HepG2 (cell line): ENCODE data around the gene IPO8. TPM values are rescaled to one million over a fixed set of nuclear protein-coding genes. Genes with fewer than 3 reads are reported as not detected.
A peak's percentile ranks its signal among the peaks of the same experiment; 100 is the strongest.

Source experiments
- ATAC-seq: fragments of 200-7000 bp; cut with Tn5 transposase; 3 replicates; pipeline ENCODE4 v1.9.1; 2020; ENCODE audit warnings: mild to moderate bottlenecking, moderate library complexity
- BruUV-seq: library from RNA; stranded (reverse); fragments of 400-500 nt; replicated peaks from 2 replicates; lab custom pipeline; 2021; lab: Mats Ljungman, UMichigan
- CTCF ChIA-PET: fragments of 300-600 bp; formaldehyde crosslinking; extraction: SDS; loops from one replicate; lab custom pipeline; 2021; ENCODE audit warnings: low total read pairs, inconsistent platforms, low intra/inter-chr PET ratio; lab: Yijun Ruan, JAX
- POLR2A ChIA-PET: fragments of 350-600 bp; sonication (Branson Sonifier 250); formaldehyde crosslinking; loops from one replicate; lab custom pipeline; 2020; ENCODE audit warnings: antibody characterized with exemption, inconsistent platforms; lab: Yijun Ruan, JAX
- DNase-seq: peaks from one replicate; pipeline ENCODE4 v3.0.0-alpha.2; 2015; ENCODE audit warnings: low spot score
- FAIRE-seq: peaks from 3 replicates; lab custom pipeline; 2011; peaks lifted over from hg19 to GRCh38; lab: Jason Lieb, UNC
- H2AFZ ChIP-seq: one replicate; pipeline ENCODE4 v1.6.1; 2011; ENCODE audit warnings: low read length, inconsistent platforms
- H3K27ac ChIP-seq: fragments of 300-600 bp; 3 replicates; pipeline ENCODE4 v1.8.0; 2011; ENCODE audit warnings: mixed run types, mild to moderate bottlenecking, mixed read lengths, low read length, inconsistent platforms; ENCODE audit not compliant: insufficient read depth; ENCODE audit errors: extremely low read length
- H3K27me3 ChIP-seq, 2 experiments: fragments of 200-600 bp in 1 of 2; 2 replicates in 1 of 2; 3 replicates in 1 of 2; pipeline versions ENCODE4 v1.6.0 to v1.8.0; 2011; ENCODE audit warnings: low read length in 2 of 2, mild to moderate bottlenecking in 2 of 2, moderate library complexity in 2 of 2, inconsistent platforms in 1 of 2; ENCODE audit not compliant: insufficient read depth in 2 of 2, control insufficient read depth in 1 of 2
- H3K36me3 ChIP-seq, 2 experiments: fragments of 200-600 bp in 1 of 2; replicated peaks in 1 of 2; 2 replicates in 1 of 2; 3 replicates in 1 of 2; pipeline versions ENCODE4 v1.5.1 to v1.8.0; 2011; ENCODE audit warnings: low read length in 2 of 2, inconsistent platforms in 1 of 2; ENCODE audit not compliant: insufficient read depth in 2 of 2, control insufficient read depth in 1 of 2
- H3K4me1 ChIP-seq: 2 replicates; pipeline ENCODE4 v1.5.1; 2012; ENCODE audit warnings: low read length, inconsistent platforms; ENCODE audit not compliant: insufficient read depth
- H3K4me2 ChIP-seq: 2 replicates; pipeline ENCODE4 v1.6.0; 2011; ENCODE audit warnings: low read depth, low read length, inconsistent platforms
- H3K4me3 ChIP-seq, 3 experiments: fragments of 200-600 bp in 1 of 3; sonication (generic), shearing (Covaris generic) in 1 of 3; replicated peaks in 1 of 3; 2 replicates each; pipeline ENCODE4 v1.5.1; 2011 to 2016; ENCODE audit warnings: low read length in 3 of 3, inconsistent platforms in 2 of 3, low read depth in 2 of 3, mild to moderate bottlenecking in 2 of 3, control low read depth in 1 of 3, mixed read lengths in 1 of 3; ENCODE audit not compliant: insufficient read depth in 1 of 3
- H3K79me2 ChIP-seq: one replicate; pipeline ENCODE4 v1.6.1; 2011; ENCODE audit warnings: low read length, inconsistent platforms; ENCODE audit not compliant: insufficient read depth
- H3K9ac ChIP-seq: 2 replicates; pipeline ENCODE4 v1.6.0; 2011; ENCODE audit warnings: mild to moderate bottlenecking, low read depth, low read length, inconsistent platforms; ENCODE audit not compliant: insufficient read depth
- H3K9me3 ChIP-seq: 2 replicates; pipeline ENCODE4 v1.5.1; 2012; ENCODE audit warnings: mild to moderate bottlenecking, low read length
- H4K20me1 ChIP-seq: 2 replicates; pipeline ENCODE4 v1.6.0; 2011; ENCODE audit warnings: inconsistent platforms, mild to moderate bottlenecking, low read length, moderate library complexity; ENCODE audit not compliant: insufficient read depth
- FOXA3 ChIP-seq: IDR thresholded peaks from 2 replicates; pipeline ENCODE4 v1.6.1; 2016; ENCODE audit warnings: missing genetic modification reagents, missing compliant biosample characterization
- PHB2 ChIP-seq: fragments of 450-650 bp; IDR thresholded peaks from 2 replicates; pipeline ENCODE4 v1.6.1; 2018; ENCODE audit not compliant: partially characterized antibody
- TP53 ChIP-seq: sonication (generic); formaldehyde crosslinking; conservative IDR thresholded peaks from 2 replicates; pipeline ENCODE4 v1.4.0; 2020; ENCODE audit warnings: missing genetic modification reagents
- ZNF7 ChIP-seq: IDR thresholded peaks from 2 replicates; pipeline ENCODE4 v1.6.1; 2016; ENCODE audit warnings: missing biosample characterization, missing genetic modification reagents
- WGBS: methylation state at CpG from one replicate; pipeline ENCODE4 v1.1.6; 2017; ENCODE audit warnings: low lambda C conversion rate; 5-methylcytosine and 5-hydroxymethylcytosine counted together
- in situ Hi-C: cut with HindIII; loops from 2 replicates; pipeline ENCODE4 v1.10.0; 2017; ENCODE audit warnings: low pct_unique_long_range_greater_than_20kb; ENCODE audit not compliant: extremely low pct_ligation_motif_present
- intact Hi-C: fragments of 100-400 bp; cut with micrococcal nuclease; formaldehyde crosslinking; loops from one replicate; pipeline ENCODE4 v1.10.0; 2022; ENCODE audit not compliant: unreplicated experiment
- polyA plus RNA-seq, 8 experiments: library from polyadenylated mRNA; depleted of rRNA in 3 of 8; stranded (reverse) in 7 of 8; unstranded in 1 of 8; fragments of >200 nt; fragmentation: Illumina TruSeq in 4 of 8; extraction: Trizol in 4 of 8; gene quantifications; 2 replicates each; pipeline versions ENCODE4 v1.2.1 to v1.2.3, GENCODE V29; 2011 to 2016; ENCODE audit warnings: low read depth in 4 of 8, missing spikeins in 1 of 8, mixed read lengths in 1 of 8; ENCODE audit not compliant: insufficient read depth in 1 of 8
- total RNA-seq, 5 experiments: library from RNA; depleted of rRNA; stranded (reverse); fragments of >200 nt; fragmentation: Illumina TruSeq; extraction: Trizol; gene quantifications; 2 replicates each; pipeline ENCODE4 v1.2.3, GENCODE V29; 2016; ENCODE audit warnings: low read depth in 1 of 5
- TF ChIP-seq, protein P1 (sequence below), 2 experiments: fragments of 450-650 bp in 1 of 2; sonication (generic) in 1 of 2; formaldehyde crosslinking in 1 of 2; IDR thresholded peaks; 2 replicates each; pipeline versions ENCODE4 v1.6.1 to v1.8.0; 2016 to 2022; ENCODE audit warnings: antibody characterized with exemption in 1 of 2, mild to moderate bottlenecking in 1 of 2, missing genetic modification reagents in 1 of 2

The IPO8 gene
- total and polyA plus RNA-seq, 2 of the 13 experiments (the other 11 are each of a cell fraction or from before 2014, with no cell fraction given): 6.3 to 21.8 TPM

- TF ChIP-seq, protein P1, sequence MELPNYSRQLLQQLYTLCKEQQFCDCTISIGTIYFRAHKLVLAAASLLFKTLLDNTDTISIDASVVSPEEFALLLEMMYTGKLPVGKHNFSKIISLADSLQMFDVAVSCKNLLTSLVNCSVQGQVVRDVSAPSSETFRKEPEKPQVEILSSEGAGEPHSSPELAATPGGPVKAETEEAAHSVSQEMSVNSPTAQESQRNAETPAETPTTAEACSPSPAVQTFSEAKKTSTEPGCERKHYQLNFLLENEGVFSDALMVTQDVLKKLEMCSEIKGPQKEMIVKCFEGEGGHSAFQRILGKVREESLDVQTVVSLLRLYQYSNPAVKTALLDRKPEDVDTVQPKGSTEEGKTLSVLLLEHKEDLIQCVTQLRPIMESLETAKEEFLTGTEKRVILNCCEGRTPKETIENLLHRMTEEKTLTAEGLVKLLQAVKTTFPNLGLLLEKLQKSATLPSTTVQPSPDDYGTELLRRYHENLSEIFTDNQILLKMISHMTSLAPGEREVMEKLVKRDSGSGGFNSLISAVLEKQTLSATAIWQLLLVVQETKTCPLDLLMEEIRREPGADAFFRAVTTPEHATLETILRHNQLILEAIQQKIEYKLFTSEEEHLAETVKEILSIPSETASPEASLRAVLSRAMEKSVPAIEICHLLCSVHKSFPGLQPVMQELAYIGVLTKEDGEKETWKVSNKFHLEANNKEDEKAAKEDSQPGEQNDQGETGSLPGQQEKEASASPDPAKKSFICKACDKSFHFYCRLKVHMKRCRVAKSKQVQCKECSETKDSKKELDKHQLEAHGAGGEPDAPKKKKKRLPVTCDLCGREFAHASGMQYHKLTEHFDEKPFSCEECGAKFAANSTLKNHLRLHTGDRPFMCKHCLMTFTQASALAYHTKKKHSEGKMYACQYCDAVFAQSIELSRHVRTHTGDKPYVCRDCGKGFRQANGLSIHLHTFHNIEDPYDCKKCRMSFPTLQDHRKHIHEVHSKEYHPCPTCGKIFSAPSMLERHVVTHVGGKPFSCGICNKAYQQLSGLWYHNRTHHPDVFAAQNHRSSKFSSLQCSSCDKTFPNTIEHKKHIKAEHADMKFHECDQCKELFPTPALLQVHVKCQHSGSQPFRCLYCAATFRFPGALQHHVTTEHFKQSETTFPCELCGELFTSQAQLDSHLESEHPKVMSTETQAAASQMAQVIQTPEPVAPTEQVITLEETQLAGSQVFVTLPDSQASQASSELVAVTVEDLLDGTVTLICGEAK (IDR thresholded peaks at IDR 0.05): no peak
- TF ChIP-seq, protein P1 (CRISPR knock-in tag; IDR thresholded peaks at IDR 0.05): no peak
- TF ChIP-seq TP53 (CRISPR knock-in tag) (no peak), ZNF7 (CRISPR knock-in tag) (no peak)
Observed at GRCh38 chr12:30598889-30599288, 96.8 kb downstream of the IPO8 start (continued).

DNA sequence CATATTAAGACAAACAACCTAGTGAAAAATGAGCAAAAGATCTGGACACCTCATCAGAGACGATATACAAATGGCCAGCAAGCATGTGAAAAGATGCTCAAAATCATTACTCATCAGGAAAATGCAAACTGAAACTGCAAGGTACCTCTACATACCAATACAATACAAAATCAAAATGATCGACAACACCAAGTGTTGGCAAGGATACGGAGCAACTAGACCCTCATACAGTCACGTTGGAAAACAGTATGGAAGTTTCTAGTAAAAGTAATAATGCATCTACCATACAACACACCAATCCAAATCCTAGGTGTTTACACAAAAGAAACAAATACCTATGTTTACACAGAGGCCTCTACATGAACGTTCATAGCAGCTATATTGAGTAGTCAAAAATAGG is 99.9 kb downstream of the IPO8 start:
- no peak for FAIRE-seq
- TF ChIP-seq FOXA3 (CRISPR knock-in tag) (0 out of 2 replicates have a peak, but pooled peaks have one; percentile 14), ZNF7 (CRISPR knock-in tag) (peak; percentile 98), PHB2 (no peak)
- TF ChIP-seq, all 625 proteins: peak for 2

More for the DNA sequence above, 99.9 kb downstream of the IPO8 start:
- ChIA-PET POLR2A (no interaction called here), CTCF (no interaction called here)
- Histone ChIP-seq H3K4me3 (no peak overlapping the region), H3K79me2 (no peaks in the 10 kb centered on the region), H3K4me1 (peaks cover 26% of the 10 kb centered on the region), H4K20me1 (no peaks in the 10 kb centered on the region), H3K4me2 (no peak overlapping the region), H3K27ac (no peak overlapping the region), H2AFZ (no peak overlapping the region), H3K9me3 (peaks cover 19% of the 10 kb centered on the region; the same call in 1 of the 2 replicates), H3K36me3 (no peaks in the 10 kb centered on the region), H3K27me3 (no peaks in the 10 kb centered on the region), H3K9ac (no peak overlapping the region)
- no TSS peak for BruUV-seq
- ATAC-seq (no peak), DNase-seq (no peak)
- intact Hi-C loops (no loop called here), in situ Hi-C loops (no loop called here)
- WGBS: 68% methylated on average over 5 of the region's 5 CpGs
